H1 (cell line): ENCODE data around the gene LCN9. TPM values are rescaled to one million over a fixed set of nuclear protein-coding genes. Genes with fewer than 3 reads are reported as not detected.

Experiments
- CTCF ChIA-PET: fragments of 300-600 bp; sonication (Branson Sonifier 250); formaldehyde crosslinking; loops from one replicate; lab custom pipeline; 2021; ENCODE audit not compliant: partially characterized antibody; lab: Charles Lee
- POLR2A ChIA-PET: fragments of 300-600 bp; sonication (Branson Sonifier 250); formaldehyde crosslinking; loops from one replicate; lab custom pipeline; 2021; ENCODE audit warnings: inconsistent platforms; ENCODE audit not compliant: partially characterized antibody; lab: Charles Lee
- DNase-seq, 2 experiments: peaks; one replicate each; pipeline versions ENCODE4 v3.0.0 to v3.0.0-alpha.2; 2010 to 2022; ENCODE audit warnings: low spot score in 2 of 2, low read depth in 1 of 2, mixed read lengths in 1 of 2
- FAIRE-seq: peaks from 2 replicates; lab custom pipeline; 2011; peaks lifted over from hg19 to GRCh38; lab: Jason Lieb, UNC
- H2AFZ ChIP-seq: 2 replicates; pipeline ENCODE4 v1.8.1; 2012; ENCODE audit warnings: low read length, inconsistent platforms
- H2AK5ac ChIP-seq: 2 replicates; pipeline ENCODE4 v1.6.1; 2013; ENCODE audit warnings: low read depth, low read length
- H2BK120ac ChIP-seq: replicated peaks from 2 replicates; pipeline ENCODE3; 2013; ENCODE audit warnings: low read depth, low read length, inconsistent platforms
- H2BK12ac ChIP-seq: 2 replicates; pipeline ENCODE4 v1.6.1; 2013; ENCODE audit warnings: low read depth, low read length
- H2BK15ac ChIP-seq: 2 replicates; pipeline ENCODE4 v1.6.1; 2013; ENCODE audit warnings: low read length
- H2BK20ac ChIP-seq: 2 replicates; pipeline ENCODE4 v1.6.1; 2013; ENCODE audit warnings: low read length
- H2BK5ac ChIP-seq: 2 replicates; pipeline ENCODE4 v1.6.1; 2013; ENCODE audit warnings: low read depth, low read length
- H3K14ac ChIP-seq: 2 replicates; pipeline ENCODE4 v1.6.1; 2013; ENCODE audit warnings: inconsistent platforms; ENCODE audit not compliant: insufficient read length
- H3K18ac ChIP-seq: 2 replicates; pipeline ENCODE4 v1.6.1; 2013; ENCODE audit warnings: low read length; ENCODE audit errors: extremely low read depth
- H3K23ac ChIP-seq: 2 replicates; pipeline ENCODE4 v1.6.1; 2013; ENCODE audit warnings: inconsistent platforms; ENCODE audit not compliant: insufficient read length
- H3K23me2 ChIP-seq: 2 replicates; pipeline ENCODE4 v1.6.1; 2013; ENCODE audit warnings: low read depth, low read length
- H3K27ac ChIP-seq: 2 replicates; pipeline ENCODE4 v1.6.1; 2011; ENCODE audit warnings: low read depth, low read length, inconsistent platforms
- H3K27me3 ChIP-seq, 4 experiments: replicated peaks in 1 of 4; 1 replicate in 1 of 4; 2 replicates in 3 of 4; pipeline versions ENCODE4 v1.6.1 to v1.8.1; 2011 to 2013; ENCODE audit warnings: low read length in 3 of 4, mild to moderate bottlenecking in 3 of 4, inconsistent platforms in 2 of 4, mixed read lengths in 2 of 4, moderate library complexity in 1 of 4; ENCODE audit not compliant: control insufficient read depth in 3 of 4, insufficient read depth in 3 of 4; ENCODE audit errors: extremely low read depth in 1 of 4
- H3K36me3 ChIP-seq, 4 experiments: 2 replicates each; pipeline versions ENCODE4 v1.6.1 to v1.8.1; 2011 to 2013; ENCODE audit warnings: mild to moderate bottlenecking in 4 of 4, low read length in 3 of 4, moderate library complexity in 2 of 4, control low read depth in 1 of 4, inconsistent platforms in 1 of 4; ENCODE audit not compliant: insufficient read depth in 4 of 4, control insufficient read depth in 2 of 4
- H3K4ac ChIP-seq: replicated peaks from 2 replicates; pipeline ENCODE3; 2013; ENCODE audit warnings: low read length, low read depth, mixed read lengths, inconsistent platforms; ENCODE audit not compliant: insufficient read length
- H3K4me1 ChIP-seq, 4 experiments: replicated peaks in 1 of 4; 1 replicate in 1 of 4; 2 replicates in 3 of 4; pipeline versions ENCODE4 v1.6.1 to v1.8.1; 2011 to 2013; ENCODE audit warnings: low read length in 3 of 4, inconsistent platforms in 2 of 4, mixed read lengths in 1 of 4; ENCODE audit not compliant: insufficient read depth in 4 of 4, control insufficient read depth in 3 of 4
- H3K4me2 ChIP-seq, 2 experiments: 2 replicates each; pipeline versions ENCODE4 v1.6.1 to v1.8.1; 2011 to 2013; ENCODE audit warnings: low read depth in 2 of 2, low read length in 2 of 2, control low read depth in 1 of 2, inconsistent platforms in 1 of 2, mild to moderate bottlenecking in 1 of 2; ENCODE audit not compliant: insufficient read depth in 1 of 2
- H3K4me3 ChIP-seq, 4 experiments: fragments of 200-600, 300-600 bp in 1 of 4; sonication (generic), shearing (Covaris generic), sonication (Bioruptor Twin) in 1 of 4; 2 replicates each; pipeline versions ENCODE4 v1.5.1 to v1.8.1; 2011 to 2016; ENCODE audit warnings: low read length in 4 of 4, low read depth in 3 of 4, control low read depth in 2 of 4, inconsistent platforms in 2 of 4, mild to moderate bottlenecking in 2 of 4, mixed read lengths in 1 of 4, moderate library complexity in 1 of 4; ENCODE audit not compliant: insufficient read depth in 2 of 4; ENCODE audit errors: extremely low read depth in 1 of 4
- H3K56ac ChIP-seq: replicated peaks from 2 replicates; pipeline ENCODE3; 2013; ENCODE audit warnings: low read depth, mild to moderate bottlenecking, mixed read lengths, low read length, inconsistent platforms; ENCODE audit not compliant: insufficient read length
- H3K79me1 ChIP-seq: 2 replicates; pipeline ENCODE4 v1.6.1; 2013; ENCODE audit warnings: low read depth, low read length, control low read depth
- H3K79me2 ChIP-seq, 2 experiments: 2 replicates each; pipeline versions ENCODE4 v1.6.1 to v1.8.1; 2012 to 2013; ENCODE audit warnings: low read length in 2 of 2, mild to moderate bottlenecking in 2 of 2, inconsistent platforms in 1 of 2; ENCODE audit not compliant: insufficient read depth in 2 of 2, control insufficient read depth in 1 of 2
- H3K9ac ChIP-seq, 4 experiments: replicated peaks in 1 of 4; 1 replicate in 1 of 4; 2 replicates in 3 of 4; pipeline versions ENCODE4 v1.6.1 to v1.8.1; 2011 to 2013; ENCODE audit warnings: low read depth in 3 of 4, low read length in 3 of 4, control low read depth in 2 of 4, mild to moderate bottlenecking in 2 of 4, moderate library complexity in 2 of 4, inconsistent platforms in 1 of 4; ENCODE audit errors: extremely low read depth in 1 of 4
- H3K9me3 ChIP-seq, 2 experiments: 2 replicates each; pipeline versions ENCODE4 v1.6.1 to v1.8.1; 2012 to 2013; ENCODE audit warnings: mild to moderate bottlenecking in 2 of 2, moderate library complexity in 2 of 2, control low read depth in 1 of 2, inconsistent platforms in 1 of 2, low read depth in 1 of 2, low read length in 1 of 2, mixed read lengths in 1 of 2; ENCODE audit not compliant: insufficient read depth in 2 of 2
- H4K20me1 ChIP-seq, 2 experiments: replicated peaks in 1 of 2; 2 replicates each; pipeline versions ENCODE3 to v1.8.1; 2011 to 2013; ENCODE audit warnings: inconsistent platforms in 2 of 2, low read length in 2 of 2, mild to moderate bottlenecking in 1 of 2; ENCODE audit not compliant: insufficient read depth in 2 of 2, control insufficient read depth in 1 of 2
- H4K5ac ChIP-seq: 2 replicates; pipeline ENCODE4 v1.6.1; 2013; ENCODE audit warnings: low read length, low read depth, mixed read lengths, inconsistent platforms; ENCODE audit not compliant: insufficient read length
- H4K8ac ChIP-seq: 2 replicates; pipeline ENCODE4 v1.8.0; 2013; ENCODE audit warnings: mild to moderate bottlenecking, moderate library complexity, low read length, inconsistent platforms; ENCODE audit not compliant: insufficient read depth; ENCODE audit errors: extremely low read depth
- H4K91ac ChIP-seq: replicated peaks from 2 replicates; pipeline ENCODE3; 2013; ENCODE audit warnings: low read length, mixed read lengths, inconsistent platforms; ENCODE audit not compliant: insufficient read length
- JUN ChIP-seq: IDR thresholded peaks from 2 replicates; pipeline ENCODE4 v1.6.1; 2011; ENCODE audit warnings: low read depth, mild to moderate bottlenecking, improper control_type of control experiment, low read length
- WGBS, 2 experiments: shearing (Covaris generic) in 1 of 2; methylation state at CpG; one replicate each; pipeline versions ENCODE4 v1.1.6 to v1.1.7; 2013 to 2015; ENCODE audit warnings: low lambda C conversion rate in 2 of 2, mixed read lengths in 2 of 2, inconsistent platforms in 1 of 2, low coverage in 1 of 2, missing lambda C conversion rate in 1 of 2; ENCODE audit not compliant: insufficient replicate concordance in 2 of 2, insufficient coverage in 1 of 2, insufficient read length in 1 of 2; ENCODE audit errors: extremely low coverage in 1 of 2, missing lambda C conversion rate in 1 of 2; 5-methylcytosine and 5-hydroxymethylcytosine counted together
- polyA plus RNA-seq, 7 experiments: library from polyadenylated mRNA; depleted of rRNA in 3 of 7; stranded (reverse) in 5 of 7; unstranded in 2 of 7; fragments of >200 nt in 5 of 7; fragments of 200-250 nt in 2 of 7; gene quantifications; 1 replicate in 5 of 7; 2 replicates in 1 of 7; 4 replicates in 1 of 7; pipeline versions ENCODE4 v1.2.1 to v1.2.3, GENCODE V29; 2011 to 2013; ENCODE audit warnings: missing spikeins in 2 of 7, mixed read lengths in 2 of 7
- total RNA-seq: library from RNA; stranded (reverse); fragmentation: NEBNext Ultra II Directional; extraction: Animal tissue kit (Norgen Biotek cat#: 25700); gene quantifications from 2 replicates; pipeline ENCODE4 v1.2.1, GENCODE V29; 2021

LCN9 gene
- total and polyA plus RNA-seq, 2 of the 8 experiments (the other 6 are each of a cell fraction or from before 2014, with no cell fraction given), result 2.3 to 3.1 TPM

DNA sequence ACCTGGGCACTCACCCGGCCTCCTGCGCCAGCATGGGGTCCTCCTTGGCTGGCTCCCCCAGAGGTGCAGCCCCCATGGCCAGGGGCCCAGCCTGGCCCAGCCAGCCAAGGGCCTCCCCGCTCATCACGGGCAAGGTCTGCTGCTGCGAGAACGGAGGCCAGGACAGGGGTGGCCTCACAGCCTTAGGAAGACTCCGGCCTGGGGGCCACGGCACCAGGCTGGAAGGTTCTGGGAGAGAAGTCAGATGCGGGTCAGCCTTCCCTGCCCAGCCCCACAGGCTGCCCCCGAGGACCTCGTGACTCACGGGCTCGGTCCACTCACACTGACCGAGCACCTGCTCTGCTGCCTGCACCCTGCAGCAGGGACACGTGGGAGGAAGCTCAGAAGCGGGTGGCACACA, 31.9 kb downstream of the LCN9 start:
- H3K4ac ChIP-seq, result no peak overlapping the region
- H3K4me2 ChIP-seq, result no peak overlapping the region
- DNase-seq, result no peak
- H3K9me3 ChIP-seq, result no peaks in the 10 kb centered on the region
- no peak overlapping the region; the same call in 1 of the 2 replicates for H2BK12ac ChIP-seq
- no peak for FAIRE-seq
- no peak overlapping the region for H4K91ac ChIP-seq
- H3K27ac ChIP-seq, result no peak overlapping the region
- no peak overlapping the region for H3K4me3 ChIP-seq
- ChIA-PET CTCF (interaction anchor here (1.2 to 6.6 kb wide), 3 partner anchors 23 to 427 kb away, joined by 4 to 32 read pairs (median 31); no protein-coding TSS in a partner anchor), POLR2A (interaction anchor here (0.8 kb wide), 2 partner anchors 16 to 17 kb away, joined by 3 read pairs; no protein-coding TSS in a partner anchor)
- no peak overlapping the region for H2AFZ ChIP-seq
- H3K18ac ChIP-seq, result no peak overlapping the region
- H3K27me3 ChIP-seq, result no peaks in the 10 kb centered on the region; a peak in 1 of 7 replicates
- no peak overlapping the region for H2AK5ac ChIP-seq
- H3K4me1 ChIP-seq, result peaks cover 0 to 8% (median 0%) of the 10 kb centered on the region in 4 experiments; a peak in 2 of 7 replicates
- H3K9ac ChIP-seq, result no peak overlapping the region
- no peak overlapping the region; the same call in 1 of the 2 replicates for H4K8ac ChIP-seq
- no peak overlapping the region for H2BK15ac ChIP-seq
- H4K5ac ChIP-seq, result no peak overlapping the region
- no peak overlapping the region for H3K23ac ChIP-seq
- H3K56ac ChIP-seq, result no peak overlapping the region
- no peaks in the 10 kb centered on the region for H3K79me1 ChIP-seq
- H4K20me1 ChIP-seq, result peaks cover 0 to 7% of the 10 kb centered on the region in 2 experiments
- H3K36me3 ChIP-seq, result no peaks in the 10 kb centered on the region
- no peak for TF ChIP-seq JUN
- no peak overlapping the region for H2BK5ac ChIP-seq
- H3K79me2 ChIP-seq, result no peaks in the 10 kb centered on the region
- H2BK20ac ChIP-seq, result no peak overlapping the region
- 96% methylated on average over 11 of the region's 16 CpGs; no CpG with 5 or more reads in 1 of the 2 experiments for WGBS, 2 experiments
- no peak overlapping the region for H2BK120ac ChIP-seq
- no peak overlapping the region for H3K14ac ChIP-seq
- H3K23me2 ChIP-seq, result no peaks in the 10 kb centered on the region
